ENCODE data around the gene VPS8. TPM values are rescaled to one million over a fixed set of nuclear protein-coding genes. Genes with fewer than 3 reads are reported as not detected.

VPS8 gene
- total and polyA plus RNA-seq, 2 of the 13 experiments (the other 11 are each of a cell fraction or from before 2014, with no cell fraction given) = 14.2 to 35.1 TPM

- TF ChIP-seq EP300 (IDR thresholded peaks at IDR 0.05; ENCODE audit: low read depth in 2 of 2, low read length in 2 of 2) (0 out of 4 replicates have a peak, but pooled peaks of 1 of the 2 experiments have one; percentile 8), EP300 (CRISPR knock-in tag; IDR thresholded peaks at IDR 0.05; ENCODE audit: borderline replicate concordance) (no peak), MXI1 (IDR thresholded peaks at IDR 0.05; ENCODE audit: borderline replicate concordance, low read depth, low read length) (peak; percentile 97; the same call in 2 of the 3 replicates), HMGXB3 (CRISPR knock-in tag; IDR thresholded peaks at IDR 0.05; ENCODE audit: borderline replicate concordance) (no peak), ZNF839 (CRISPR knock-in tag; IDR thresholded peaks at IDR 0.05; ENCODE audit: borderline replicate concordance) (no peak), POGZ (CRISPR knock-in tag; IDR thresholded peaks at IDR 0.05) (peak; percentile 42; the same call in 1 of the 2 replicates), MATR3 (CRISPR knock-in tag; IDR thresholded peaks at IDR 0.05) (no peak), RFXANK (CRISPR knock-in tag; IDR thresholded peaks at IDR 0.05) (no peak)
Measured at GRCh38 chr3:184981071-184981470, 169.1 kb downstream of the VPS8 start (continued).

GRCh38 chr3:184982076-184982475 is 170.1 kb downstream of the VPS8 start:
- Histone ChIP-seq H3K4me1 (ENCODE audit: insufficient read depth, low read length) (peaks cover 20% of the 10 kb centered on the region), H3K79me2 (ENCODE audit: insufficient read depth, low read length) (no peaks in the 10 kb centered on the region), H2AFZ (ENCODE audit: low read length) (no peak overlapping the region), H3K36me3 (replicated peaks in 1 of 2; ENCODE audit: control insufficient read depth in 1 of 2, insufficient read depth in 2 of 2, low read length in 2 of 2) (peaks cover under 1 to 4% of the 10 kb centered on the region in 2 experiments; a peak in 1 of 5 replicates), H3K4me2 (ENCODE audit: low read depth, low read length) (no peak overlapping the region), H3K4me3 (replicated peaks in 1 of 3; ENCODE audit: insufficient read depth in 1 of 3, low read depth in 2 of 3, low read length in 3 of 3) (no peak overlapping the region), H3K27me3 (ENCODE audit: control insufficient read depth in 1 of 2, insufficient read depth in 2 of 2, low read length in 2 of 2) (no peaks in the 10 kb centered on the region; a peak in 1 of 5 replicates), H4K20me1 (ENCODE audit: insufficient read depth, low read length) (no peaks in the 10 kb centered on the region), H3K9me3 (ENCODE audit: low read length) (no peaks in the 10 kb centered on the region), H3K9ac (ENCODE audit: insufficient read depth, low read depth, low read length) (no peak overlapping the region), H3K27ac (ENCODE audit: extremely low read length, insufficient read depth, low read length) (no peak overlapping the region)
- BruUV-seq (replicated peaks) = no TSS peak
- in situ Hi-C loops (cut with HindIII; ENCODE audit: extremely low pct_ligation_motif_present, low pct_unique_long_range_greater_than_20kb) = no loop called here
- no peak for DNase-seq (ENCODE audit: low spot score)
- no peak for ATAC-seq
- intact Hi-C loops (cut with micrococcal nuclease; ENCODE audit: unreplicated experiment) = loop anchor here (10.0 kb wide), 1 partner anchor 193 kb away; no protein-coding TSS in a partner anchor
- 94% methylated on average over 3 of the region's 3 CpGs for WGBS (ENCODE audit: low lambda C conversion rate)
- TF ChIP-seq EEA1 (CRISPR knock-in tag; IDR thresholded peaks at IDR 0.05; ENCODE audit: borderline replicate concordance) = no peak
- no peak for TF ChIP-seq DMAP1 (CRISPR knock-in tag; IDR thresholded peaks at IDR 0.05)
- no peak for TF ChIP-seq SAFB2 (CRISPR knock-in tag; IDR thresholded peaks at IDR 0.05; ENCODE audit: borderline replicate concordance, low read depth)
- TF ChIP-seq ZSCAN29 (CRISPR knock-in tag; conservative IDR thresholded peaks at IDR 0.05) = no peak
- TF ChIP-seq THAP11 (CRISPR knock-in tag; IDR thresholded peaks at IDR 0.05) = no peak
- TF ChIP-seq MTA1 (CRISPR knock-in tag; IDR thresholded peaks at IDR 0.05; ENCODE audit: borderline replicate concordance) = no peak
- CTCF ChIA-PET (ENCODE audit: low intra/inter-chr PET ratio, low total read pairs) = no interaction called here
- FAIRE-seq = no peak
- POLR2A ChIA-PET = no interaction called here

All from HepG2 (cell line).